Aorta (tissue), 5 donors: ENCODE results near the gene OR56A4. TPM values are rescaled to one million over a fixed set of nuclear protein-coding genes. Genes with fewer than 3 reads are reported as not detected.
"Not testable (repeated sequence)": the region's sequence is repeated elsewhere in the genome, so short reads cannot be mapped to it uniquely, and the experiment has no call there.

Experiments
- ATAC-seq: fragments of 200-7000 bp; cut with Tn5 transposase; one replicate; pipeline ENCODE4 v1.9.1; 2022; ENCODE audit warnings: moderate library complexity; ENCODE audit not compliant: low FRiP score
- DNase-seq, 2 donors: peaks; one replicate each; pipeline ENCODE4 v3.0.0-alpha.2; 2020
- H3K27ac ChIP-seq, 2 donors: one replicate each; pipeline ENCODE4 v1.5.1; 2013; ENCODE audit warnings: low read length in 2 of 2, mild to moderate bottlenecking in 2 of 2, moderate library complexity in 2 of 2, control low read depth in 1 of 2, inconsistent platforms in 1 of 2, low read depth in 1 of 2
- H3K27me3 ChIP-seq, 2 donors: one replicate each; pipeline ENCODE4 v1.6.1; 2013; ENCODE audit warnings: control low read depth in 1 of 2, low read length in 1 of 2, mild to moderate bottlenecking in 1 of 2, moderate library complexity in 1 of 2; ENCODE audit not compliant: insufficient read depth in 2 of 2, control insufficient read depth in 1 of 2
- H3K36me3 ChIP-seq, 2 donors: one replicate each; pipeline ENCODE4 v1.6.1; 2013; ENCODE audit warnings: control low read depth in 1 of 2, low read length in 1 of 2, mild to moderate bottlenecking in 1 of 2; ENCODE audit not compliant: insufficient read depth in 2 of 2, control insufficient read depth in 1 of 2
- H3K4me1 ChIP-seq, 2 donors: one replicate each; pipeline ENCODE4 v1.6.1; 2013; ENCODE audit warnings: low read length in 2 of 2, control low read depth in 1 of 2, mild to moderate bottlenecking in 1 of 2, moderate library complexity in 1 of 2; ENCODE audit not compliant: insufficient read depth in 2 of 2, control insufficient read depth in 1 of 2
- H3K4me3 ChIP-seq, 2 donors: one replicate each; pipeline ENCODE4 v1.5.1; 2013; ENCODE audit warnings: low read length in 2 of 2, control low read depth in 1 of 2, mild to moderate bottlenecking in 1 of 2
- H3K9me3 ChIP-seq: one replicate; pipeline ENCODE4 v1.6.1; 2013; ENCODE audit warnings: mild to moderate bottlenecking, low read length; ENCODE audit not compliant: control insufficient read depth
- WGBS, 2 donors: extraction: QIAGEN DNeasy Blood & Tissue Kit; methylation state at CpG; one replicate each; pipeline ENCODE4 v1.1.7; 2013; 5-methylcytosine and 5-hydroxymethylcytosine counted together
- intact Hi-C, 2 donors: fragments of 100-400 bp; cut with DNase I; formaldehyde crosslinking; loops; one replicate each; pipeline versions ENCODE4 v1.14.2 to v1.15.0; 2022
- polyA plus RNA-seq, 2 donors: library from polyadenylated mRNA; stranded (reverse); fragments of 200-250 nt; gene quantifications; one replicate each; pipeline ENCODE4 v1.2.3, GENCODE V29; 2013
- total RNA-seq, 2 donors: library from RNA; stranded (reverse); fragmentation: NEBNext Ultra II Directional; extraction: Animal tissue kit (Norgen Biotek cat#: 25700); gene quantifications; one replicate each; pipeline ENCODE4 v1.2.1, GENCODE V29; 2021
- donor health status: healthy with polysubstance abuse.
- donor health status: Bipolar disorder and iron deficiency.
- donor health status: DM: no; HTN: no; CAD: no.
- donor health status: DM: no; HTN: no; CAD: no.
- donor health status: DM: yes; HTN: yes; CAD: no.

The OR56A4 gene
- total and polyA plus RNA-seq, 4 donors, result not detected

- H3K4me3 ChIP-seq, result no peak overlapping the region
- H3K27ac ChIP-seq, result no peak overlapping the region
- no peaks in the 10 kb centered on the region for H3K27me3 ChIP-seq
- DNase-seq, result no peak
- no peak for ATAC-seq
- H3K4me1 ChIP-seq, result no peaks in the 10 kb centered on the region
- intact Hi-C loops, result no loop called here
- H3K36me3 ChIP-seq, result no peaks in the 10 kb centered on the region
- WGBS, 2 donors, result 74 to 75% methylated on average over 1 of the region's 1 CpG
- H3K9me3 ChIP-seq, result no peaks in the 10 kb centered on the region
Measured at GRCh38 chr11:5973530-5973929, 33.2 kb downstream of the OR56A4 start.

- Histone ChIP-seq H3K4me3 (no peak within 1 kb of the TSS), H3K27ac (no peak within 1 kb of the TSS), H3K4me1 (no peaks in the 10 kb centered on the region), H3K9me3 (peaks cover 4% of the 10 kb centered on the region), H3K27me3 (no peaks in the 10 kb centered on the region), H3K36me3 (no peaks in the 10 kb centered on the region)
- ATAC-seq, result no peak
- no peak for DNase-seq
- intact Hi-C loops, result no loop called here
Measured at GRCh38 chr11:5968394-5968793, 38.4 kb downstream of the OR56A4 start, which contains the start of gene OR56A5. Gene OR56A5, minus strand, starts transcription at chr11:5968494. Its CDS starts 0 bp downstream, at chr11:5968494.

- no peaks in the 10 kb centered on the region for H3K4me1 ChIP-seq
- intact Hi-C loops, result no loop called here
- no peak overlapping the region for H3K27ac ChIP-seq
- no peak for ATAC-seq
- no peaks in the 10 kb centered on the region for H3K36me3 ChIP-seq
- peaks cover 4% of the 10 kb centered on the region for H3K9me3 ChIP-seq
- no peaks in the 10 kb centered on the region for H3K27me3 ChIP-seq
- no peak overlapping the region for H3K4me3 ChIP-seq
- DNase-seq, result no peak
- WGBS, 2 donors, result 55 to 67% methylated on average over 3 of the region's 3 CpGs
Measured at GRCh38 chr11:5967708-5968107, 39.0 kb downstream of the OR56A4 start.

- H3K27ac ChIP-seq, result no peak overlapping the region
- H3K4me3 ChIP-seq, result no peak overlapping the region
- no peak for DNase-seq
- 66 to 69% methylated on average over 2 of the region's 2 CpGs for WGBS, 2 donors
- no peaks in the 10 kb centered on the region for H3K36me3 ChIP-seq
- H3K27me3 ChIP-seq, result no peaks in the 10 kb centered on the region
- intact Hi-C loops, result no loop called here
- ATAC-seq, result no peak
- no peaks in the 10 kb centered on the region for H3K4me1 ChIP-seq
- peaks cover 4% of the 10 kb centered on the region for H3K9me3 ChIP-seq
Measured at GRCh38 chr11:5966958-5967357, 39.8 kb downstream of the OR56A4 start.

- H3K36me3 ChIP-seq, H3K4me3 ChIP-seq, intact Hi-C loops, DNase-seq, H3K4me1 ChIP-seq, ATAC-seq, H3K27me3 ChIP-seq, H3K9me3 ChIP-seq, H3K27ac ChIP-seq: not testable (repeated sequence)
- 93 to 94% methylated on average over 36 to 40 of the region's 40 CpGs for WGBS, 2 donors
Measured at GRCh38 chr11:5960704-5961320, 45.9 kb downstream of the OR56A4 start.

- DNase-seq (no peak), ATAC-seq (no peak)
- no peak overlapping the region for H3K4me3 ChIP-seq
- no peak overlapping the region for H3K27ac ChIP-seq
- no peaks in the 10 kb centered on the region for H3K27me3 ChIP-seq
- WGBS, 2 donors, result 21 to 28% methylated on average over 3 of the region's 3 CpGs
- intact Hi-C loops, result no loop called here
- H3K4me1 ChIP-seq, result no peaks in the 10 kb centered on the region
- no peaks in the 10 kb centered on the region for H3K36me3 ChIP-seq
- H3K9me3 ChIP-seq, result peaks cover 2% of the 10 kb centered on the region
Measured at GRCh38 chr11:5955586-5955985, 51.2 kb downstream of the OR56A4 start.

Other genes with a start within 250 kb of the OR56A4 start
- gene OR52N5, start 223.6 kb downstream of the OR56A4 start, total RNA-seq, result not detected
- gene OR52N5, start 223.6 kb downstream of the OR56A4 start, polyA plus RNA-seq, result not detected
- not detected for gene OR52N1, start 215.7 kb downstream of the OR56A4 start, total RNA-seq
- not detected for gene OR52N1, start 215.7 kb downstream of the OR56A4 start, polyA plus RNA-seq
- gene OR52N2, start 198.0 kb downstream of the OR56A4 start, total RNA-seq, result not detected
- gene OR52N2, start 198.0 kb downstream of the OR56A4 start, polyA plus RNA-seq, result under 1 TPM in 1 of 2 donors, not detected in 1; 0.13 TPM
- not detected for gene OR52E6, start 165.0 kb downstream of the OR56A4 start, total RNA-seq
- not detected for gene OR52E6, start 165.0 kb downstream of the OR56A4 start, polyA plus RNA-seq
- not detected for gene OR52E8, start 149.3 kb downstream of the OR56A4 start, total RNA-seq
- not detected for gene OR52E8, start 149.3 kb downstream of the OR56A4 start, polyA plus RNA-seq
- not detected for gene OR52E4, start 126.3 kb downstream of the OR56A4 start, total RNA-seq
- gene OR52E4, start 126.3 kb downstream of the OR56A4 start, polyA plus RNA-seq, result not detected
- not detected for gene OR52E5, start 113.7 kb downstream of the OR56A4 start, total RNA-seq
- gene OR52E5, start 113.7 kb downstream of the OR56A4 start, polyA plus RNA-seq, result not detected
- not detected for gene OR56A3, start 64.7 kb downstream of the OR56A4 start, total RNA-seq
- gene OR56A3, start 64.7 kb downstream of the OR56A4 start, polyA plus RNA-seq, result not detected
- not detected for gene OR56A5, start 38.5 kb downstream of the OR56A4 start, total RNA-seq
- not detected for gene OR56A5, start 38.5 kb downstream of the OR56A4 start, polyA plus RNA-seq
- not detected for gene OR52L1, start 20.0 kb downstream of the OR56A4 start, total RNA-seq
- gene OR52L1, start 20.0 kb downstream of the OR56A4 start, polyA plus RNA-seq, result not detected
- gene OR56A1, start 23.8 kb upstream of the OR56A4 start, total RNA-seq, result under 1 TPM in 1 of 2 donors, not detected in 1; 0.13 TPM
- gene OR56A1, start 23.8 kb upstream of the OR56A4 start, polyA plus RNA-seq, result not detected
- not detected for gene OR56B4, start 100.7 kb upstream of the OR56A4 start, total RNA-seq
- gene OR56B4, start 100.7 kb upstream of the OR56A4 start, polyA plus RNA-seq, result not detected
- gene OR52B2, start 163.4 kb upstream of the OR56A4 start, total RNA-seq, result not detected
- not detected for gene OR52B2, start 163.4 kb upstream of the OR56A4 start, polyA plus RNA-seq
- not detected for gene OR52W1, start 192.3 kb upstream of the OR56A4 start, total RNA-seq
- not detected for gene OR52W1, start 192.3 kb upstream of the OR56A4 start, polyA plus RNA-seq
- not detected for gene C11orf42, start 198.6 kb upstream of the OR56A4 start, total RNA-seq
- gene C11orf42, start 198.6 kb upstream of the OR56A4 start, polyA plus RNA-seq, result not detected
- 10 to 100 TPM; 27.1 to 38.7 TPM for gene FHIP1B, start 227.7 kb upstream of the OR56A4 start, total RNA-seq
- gene FHIP1B, start 227.7 kb upstream of the OR56A4 start, polyA plus RNA-seq, result 10 to 100 TPM in 1 of 2 donors, 1 to 10 TPM in 1; 9.0 to 82.1 TPM
- under 1 TPM in 1 of 2 donors, not detected in 1; 0.33 TPM for gene CNGA4, start 232.1 kb upstream of the OR56A4 start, total RNA-seq
- under 1 TPM; 0.38 TPM for gene CNGA4, start 232.1 kb upstream of the OR56A4 start, polyA plus RNA-seq